ENCODE measurements around the gene PTGER1.

The PTGER1 gene

GRCh38 chr19:14502334-14503092 is 27.4 kb upstream of the PTGER1 start:
- DNase-seq (ENCODE audit: low spot score), result peak; percentile 57

- no peak for DNase-seq (ENCODE audit: low spot score)
Measured at GRCh38 chr19:14497228-14497921, 22.2 kb upstream of the PTGER1 start.

- no peak for DNase-seq (ENCODE audit: low spot score)
Measured at GRCh38 chr19:14496834-14497227, 21.7 kb upstream of the PTGER1 start.

- peak; percentile 99 for DNase-seq (ENCODE audit: low spot score)
Measured at GRCh38 chr19:14496029-14496833, 21.1 kb upstream of the PTGER1 start, which contains the start of gene GIPC1. TSS of gene GIPC1 (minus strand) at chr19:14496127. CDS start at chr19:14482976, 13,151 bp downstream.

- peak; percentile 52 for DNase-seq (ENCODE audit: low spot score)
Measured at GRCh38 chr19:14495672-14496028, 20.5 kb upstream of the PTGER1 start.

GRCh38 chr19:14494910-14495671 is 19.9 kb upstream of the PTGER1 start:
- DNase-seq (ENCODE audit: low spot score), result no peak

GRCh38 chr19:14494411-14494810 is 19.3 kb upstream of the PTGER1 start:
- no peak for DNase-seq (ENCODE audit: low spot score)

- no peak for DNase-seq (ENCODE audit: low spot score)
Measured at GRCh38 chr19:14492756-14493337, 17.7 kb upstream of the PTGER1 start.

GRCh38 chr19:14487370-14488125 is 12.4 kb upstream of the PTGER1 start:
- DNase-seq (ENCODE audit: low spot score), result no peak

- DNase-seq (ENCODE audit: low spot score), result no peak
Measured at GRCh38 chr19:14482172-14482941, 7.2 kb upstream of the PTGER1 start.

GRCh38 chr19:14480700-14481079 is 5.5 kb upstream of the PTGER1 start:
- peak; percentile 25 for DNase-seq (ENCODE audit: low spot score)

GRCh38 chr19:14479975-14480699 is 5.0 kb upstream of the PTGER1 start:
- peak; percentile 86 for DNase-seq (ENCODE audit: low spot score)

- no peak for DNase-seq (ENCODE audit: low spot score)
Measured at GRCh38 chr19:14479309-14479974, 4.3 kb upstream of the PTGER1 start.

- DNase-seq (ENCODE audit: low spot score), result no peak
Measured at GRCh38 chr19:14478113-14478545, 3.0 kb upstream of the PTGER1 start.

- DNase-seq (ENCODE audit: low spot score), result no peak
Measured at GRCh38 chr19:14477418-14478112, 2.4 kb upstream of the PTGER1 start.

GRCh38 chr19:14476673-14477401 is 1.7 kb upstream of the PTGER1 start:
- peak; percentile 76 for DNase-seq (ENCODE audit: low spot score)

- DNase-seq (ENCODE audit: low spot score), result no peak
Measured at GRCh38 chr19:14476327-14476672, 1.1 kb upstream of the PTGER1 start.

- DNase-seq (ENCODE audit: low spot score), result peak; percentile 30
Measured at GRCh38 chr19:14474827-14475226, 327 bp downstream of the PTGER1 start.

Data from HuH-7.5 (cell line).